GM18517 (cell line): ENCODE data around the gene CYRIA.

ENCODE experiments used
- ATAC-seq: cut with Tn5 transposase; IDR thresholded peaks from one replicate; pipeline ENCODE4 v1.9.1; 2021; ENCODE audit warnings: mild to moderate bottlenecking, moderate library complexity; ENCODE audit not compliant: unreplicated experiment

Gene CYRIA

GRCh38 chr2:16633621-16634430, 31.8 kb downstream of the CYRIA start:
- ATAC-seq, result no peak

- ATAC-seq, result no peak
These were observed 33.0 kb downstream of the CYRIA start for GRCh38 chr2:16632598-16632997.

GRCh38 chr2:16630463-16630862, 35.2 kb downstream of the CYRIA start:
- ATAC-seq, result no peak

GRCh38 chr2:16629770-16630169, 35.9 kb downstream of the CYRIA start:
- no peak for ATAC-seq

- ATAC-seq, result no peak
These were observed 36.6 kb downstream of the CYRIA start for GRCh38 chr2:16629044-16629443.

GRCh38 chr2:16628314-16628713, 37.3 kb downstream of the CYRIA start:
- no peak for ATAC-seq

- ATAC-seq, result no peak
These were observed 38.5 kb downstream of the CYRIA start for GRCh38 chr2:16626997-16627605.

GRCh38 chr2:16626497-16626896, 39.1 kb downstream of the CYRIA start:
- ATAC-seq, result no peak

- peak; percentile 65 for ATAC-seq
These were observed 39.9 kb downstream of the CYRIA start for GRCh38 chr2:16625759-16626158.

- no peak for ATAC-seq
These were observed 40.4 kb downstream of the CYRIA start for GRCh38 chr2:16625201-16625729.

GRCh38 chr2:16624436-16624780, 41.2 kb downstream of the CYRIA start:
- ATAC-seq, result no peak

GRCh38 chr2:16623564-16624435, 41.8 kb downstream of the CYRIA start:
- ATAC-seq, result no peak

GRCh38 chr2:16623031-16623430, 42.6 kb downstream of the CYRIA start:
- no peak for ATAC-seq

GRCh38 chr2:16622399-16622968, 43.1 kb downstream of the CYRIA start:
- no peak for ATAC-seq

GRCh38 chr2:16621316-16621715, 44.3 kb downstream of the CYRIA start:
- no peak for ATAC-seq

- no peak for ATAC-seq
These were observed 45.0 kb downstream of the CYRIA start for GRCh38 chr2:16620590-16620989.

- ATAC-seq, result no peak
These were observed 45.9 kb downstream of the CYRIA start for GRCh38 chr2:16619576-16620245.

GRCh38 chr2:16617282-16618266, 48.1 kb downstream of the CYRIA start:
- ATAC-seq, result no peak
